ENCODE measurements around the gene ATRNL1.

GRCh38 chr10:115044891-115045290 lies 48.3 kb upstream of the ATRNL1 start:
- TF ChIP-seq EZH2 (IDR thresholded peaks at IDR 0.05) (no peak), CTCF (IDR thresholded peaks at IDR 0.05) (no peak)
